T-helper 2 cell treated with Interferon-gamma antibody and Interleukin-4, amounts not matched to agents 100 ng/mL and 5 ng/mL, for 36 hours (primary cell): ENCODE measurements around the gene HTR5A. TPM values are rescaled to one million over a fixed set of nuclear protein-coding genes. Genes with fewer than 3 reads are reported as not detected.
"Not testable (repeated sequence)": the region's sequence is repeated elsewhere in the genome, so short reads cannot be mapped to it uniquely, and the experiment has no call there.

ENCODE experiments used
- intact Hi-C: fragments of 100-400 bp; cut with micrococcal nuclease; formaldehyde crosslinking; loops from one replicate; pipeline ENCODE4 v1.15.1; 2023
- total RNA-seq: library from RNA; stranded (reverse); gene quantifications from 2 replicates; pipeline ENCODE4 v1.2.3, GENCODE V29; 2022

Gene HTR5A
- not detected in 2 replicates for total RNA-seq

- intact Hi-C loops: loop anchor here (1.0 to 5.0 kb wide), 6 partner anchors 15 to 275 kb away; partner anchors contain the start of gene PAXIP1
These were observed at the start of gene HTR5A for GRCh38 chr7:155069992-155070751. Gene HTR5A (plus strand): TSS chr7:155070324. CDS start chr7:155070900, 576 bp downstream.

GRCh38 chr7:155020996-155021395, 49.1 kb upstream of the HTR5A start:
- intact Hi-C loops: no loop called here

GRCh38 chr7:155021699-155022145, 48.4 kb upstream of the HTR5A start:
- intact Hi-C loops: no loop called here

GRCh38 chr7:155027879-155028278, 42.2 kb upstream of the HTR5A start:
- intact Hi-C loops: no loop called here

DNA sequence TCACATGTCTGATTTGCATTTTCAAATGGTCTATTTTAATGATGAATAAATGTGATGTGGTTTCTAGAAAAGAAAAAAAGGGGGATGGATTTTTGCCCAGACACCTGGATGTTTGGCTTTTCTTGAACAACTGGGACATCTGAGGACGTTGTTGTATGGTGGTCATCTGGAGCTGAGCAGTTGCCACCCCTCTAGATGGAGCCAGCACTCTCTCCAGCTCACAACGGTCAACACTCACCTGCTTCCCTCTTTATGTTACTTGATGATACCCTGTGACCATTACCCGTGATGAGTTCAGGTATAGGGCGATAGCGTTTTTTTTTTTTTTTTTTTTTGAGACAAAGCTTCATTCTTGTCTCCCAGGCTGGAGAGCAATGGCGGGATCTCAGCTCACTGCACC, 37.1 kb upstream of the HTR5A start:
- intact Hi-C loops: no loop called here

DNA sequence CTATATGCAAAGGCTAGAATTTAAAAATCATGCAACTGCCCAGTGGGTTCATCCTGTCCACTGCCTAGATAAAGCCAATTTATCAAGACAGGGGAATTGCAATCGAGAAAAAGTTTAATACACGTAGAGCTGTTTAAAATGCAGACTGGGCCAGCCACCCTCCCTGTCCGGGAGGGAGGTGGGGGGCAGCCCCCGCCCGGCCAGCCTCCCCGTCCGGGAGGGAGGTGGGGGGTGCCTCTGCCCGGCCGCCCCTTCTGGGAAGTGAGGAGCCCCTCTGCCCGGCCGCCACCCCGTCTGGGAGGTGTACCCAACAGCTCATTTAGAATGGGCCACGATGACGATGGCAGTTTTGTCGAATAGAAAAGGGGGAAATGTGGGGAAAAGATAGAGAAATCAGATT, 35.6 kb upstream of the HTR5A start:
- intact Hi-C loops: not testable (repeated sequence)

DNA sequence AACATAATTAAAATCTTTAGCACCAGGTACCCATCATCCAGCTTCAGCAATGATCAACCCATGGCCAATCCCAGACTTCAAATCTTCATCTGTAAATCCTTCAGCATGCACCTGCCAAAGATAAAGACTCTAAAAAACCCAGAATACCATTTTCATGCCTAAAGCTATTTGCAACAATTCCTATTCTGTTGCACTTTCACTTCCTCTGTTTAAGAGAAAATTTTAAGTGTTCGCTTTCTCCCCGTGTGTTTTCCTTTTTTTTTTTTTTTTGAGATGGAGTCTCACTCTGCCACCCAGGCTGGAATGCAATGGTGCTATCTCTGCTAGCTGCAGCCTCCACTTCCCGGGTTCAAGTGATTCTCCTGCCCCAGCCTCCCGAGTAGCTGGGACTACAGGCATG, 31.8 kb upstream of the HTR5A start:
- intact Hi-C loops: no loop called here

DNA sequence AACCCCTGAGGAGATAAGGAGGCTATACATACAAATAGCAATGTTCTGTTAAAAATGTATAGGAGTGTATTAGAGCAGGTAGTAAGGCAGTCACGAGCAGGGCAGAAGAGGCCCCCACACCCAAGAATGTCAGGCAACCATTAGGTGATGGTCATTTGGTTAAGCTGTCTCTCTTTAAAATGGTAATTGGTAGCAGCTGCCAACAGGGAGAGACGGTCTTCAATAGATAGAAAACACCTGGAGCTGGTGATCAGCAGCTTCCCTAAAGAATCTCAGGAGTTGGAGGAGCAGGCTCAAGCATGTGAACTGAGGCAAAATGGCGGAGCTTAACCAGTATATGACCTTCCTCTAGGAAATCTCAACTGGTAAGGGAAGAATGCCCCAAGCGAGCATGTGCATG, 26.4 kb upstream of the HTR5A start:
- intact Hi-C loops: no loop called here

GRCh38 chr7:155048006-155048405, 22.1 kb upstream of the HTR5A start:
- intact Hi-C loops: no loop called here

DNA sequence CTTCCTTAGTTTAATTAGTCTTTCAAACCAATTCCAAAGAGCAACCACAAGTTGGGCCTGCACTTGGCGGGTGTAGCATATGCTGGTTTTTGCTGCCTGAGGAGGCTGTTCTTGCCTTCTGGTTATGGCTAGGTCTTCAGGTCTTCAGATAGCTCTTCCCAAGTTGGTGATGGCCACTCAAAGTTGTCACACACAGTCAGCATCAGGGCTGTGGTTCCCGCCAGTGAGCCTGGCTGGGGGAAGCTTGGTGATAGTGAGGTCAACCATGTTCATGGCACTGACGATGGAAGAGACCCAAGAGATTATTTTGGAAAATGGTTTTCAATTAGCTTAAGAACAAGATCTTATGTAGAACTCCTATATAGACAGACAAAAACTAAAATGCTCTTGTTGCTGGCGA, 18.8 kb upstream of the HTR5A start:
- intact Hi-C loops: no loop called here

DNA sequence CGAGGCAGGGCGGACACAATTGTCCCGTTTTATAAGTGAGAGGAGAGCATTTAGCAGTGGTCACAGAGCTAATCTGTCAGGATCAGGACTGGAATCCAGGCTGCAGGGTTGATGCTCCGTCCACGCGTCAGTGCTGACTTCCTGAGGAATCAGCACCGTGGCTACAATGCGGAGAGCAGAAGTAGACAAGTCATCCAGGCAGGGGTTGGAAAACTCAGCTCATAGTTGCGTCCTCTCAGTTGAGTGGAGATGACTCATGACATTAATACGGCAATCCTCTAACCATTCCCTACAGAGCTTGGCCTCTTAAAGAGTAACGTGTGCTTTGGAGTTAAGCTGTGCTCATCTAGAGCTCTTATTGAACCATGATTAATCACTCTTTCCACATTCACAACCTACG, 17.1 kb upstream of the HTR5A start:
- intact Hi-C loops: no loop called here

- intact Hi-C loops: no loop called here
These were observed 15.4 kb upstream of the HTR5A start for GRCh38 chr7:155054761-155055160.

GRCh38 chr7:155057076-155057475, 13.0 kb upstream of the HTR5A start:
- intact Hi-C loops: no loop called here

GRCh38 chr7:155058896-155059295, 11.2 kb upstream of the HTR5A start:
- intact Hi-C loops: no loop called here

DNA sequence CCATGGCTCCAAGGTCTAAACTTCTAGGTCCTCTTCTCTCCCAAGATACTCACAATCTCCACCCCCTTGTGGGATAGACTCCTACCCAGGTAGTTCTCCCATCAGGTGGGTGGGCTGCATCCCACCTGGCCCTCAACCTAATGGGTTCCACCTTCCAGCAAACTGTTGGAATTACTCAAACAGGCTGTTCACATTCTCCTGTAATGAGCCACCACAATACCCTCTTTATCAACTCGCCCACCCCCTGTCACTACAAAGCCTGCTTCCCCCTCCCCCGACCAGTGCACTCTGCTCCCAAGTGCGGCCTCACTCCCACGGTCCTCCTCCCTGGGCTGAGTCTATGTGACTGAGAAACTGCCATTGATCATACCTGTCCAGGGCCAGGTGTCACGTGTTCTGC, 10.4 kb upstream of the HTR5A start:
- intact Hi-C loops: no loop called here

DNA sequence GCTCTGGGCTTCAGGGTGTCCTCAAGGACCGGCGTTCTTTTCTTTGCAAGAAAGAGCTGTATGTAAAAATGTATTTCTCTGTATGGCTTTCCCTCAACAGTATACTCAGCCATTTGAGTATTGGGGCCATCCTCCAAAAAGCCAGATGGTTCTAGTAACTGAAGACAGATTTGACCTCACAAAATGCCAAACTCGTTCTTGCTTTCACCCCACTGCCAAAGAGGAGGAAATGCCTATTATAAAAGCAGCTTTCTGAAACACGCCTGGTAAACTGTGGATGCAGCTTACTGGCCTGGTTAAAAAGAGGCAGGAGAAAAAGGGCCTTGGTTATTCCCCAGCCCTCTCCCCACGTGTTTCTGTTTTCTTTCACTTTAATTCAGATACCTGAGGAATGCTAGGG, 7.7 kb upstream of the HTR5A start:
- intact Hi-C loops: no loop called here

- intact Hi-C loops: no loop called here
These were observed 5.9 kb upstream of the HTR5A start for GRCh38 chr7:155064186-155064585.

DNA sequence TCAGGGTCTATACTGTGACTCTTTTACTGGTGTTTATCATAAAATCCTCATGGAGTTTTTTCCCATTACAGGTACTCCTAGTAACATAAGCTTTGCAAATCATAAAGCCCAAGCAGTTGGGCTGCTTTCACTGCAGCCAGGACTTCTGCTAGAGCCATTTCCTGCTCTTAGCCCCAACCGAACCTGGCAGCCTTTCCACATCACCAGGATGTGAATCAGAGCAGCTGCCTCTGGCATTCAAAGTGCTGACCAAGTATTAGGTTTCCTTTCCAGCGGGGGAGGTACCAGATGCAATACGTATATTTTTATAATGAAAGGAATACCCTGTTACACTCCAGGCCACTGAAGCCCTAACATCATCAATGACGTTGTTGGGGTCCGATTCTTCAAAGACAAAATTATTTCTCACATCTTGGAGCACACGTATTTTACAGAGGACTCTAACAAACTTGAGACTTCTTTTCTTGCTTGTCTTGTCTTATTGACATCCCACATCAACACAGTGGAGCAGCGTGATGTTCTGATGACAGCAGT, 3.6 kb upstream of the HTR5A start:
- intact Hi-C loops: no loop called here

- intact Hi-C loops: loop anchor here (2.0 to 5.0 kb wide), 3 partner anchors 14 to 136 kb away; partner anchors contain the start of gene PAXIP1
These were observed 1.1 kb downstream of the HTR5A start for GRCh38 chr7:155071121-155071651.

GRCh38 chr7:155071916-155072571, 1.9 kb downstream of the HTR5A start:
- intact Hi-C loops: loop anchor here (2.0 to 5.0 kb wide), 3 partner anchors 13 to 135 kb away; partner anchors contain the start of gene PAXIP1

DNA sequence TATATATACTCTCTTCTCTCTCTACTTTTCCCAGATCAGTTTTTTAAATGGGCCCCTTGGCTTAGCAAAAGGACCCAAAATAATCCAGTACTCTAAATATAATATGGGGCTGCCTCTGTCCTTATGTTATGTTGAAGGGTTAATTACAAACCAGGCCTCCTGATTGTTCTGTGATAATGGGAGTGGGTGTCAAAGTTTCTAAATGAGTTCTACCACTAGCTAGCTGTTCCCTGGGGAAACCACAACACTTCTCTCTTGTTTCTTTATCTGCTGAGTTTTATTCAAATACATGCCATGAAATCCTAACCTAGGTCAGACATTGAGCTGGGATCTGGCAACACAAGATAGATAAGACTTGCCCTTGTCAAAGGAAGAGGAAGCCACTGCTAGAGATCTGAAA, 3.8 kb downstream of the HTR5A start:
- intact Hi-C loops: loop anchor here (5.0 kb wide), 1 partner anchor 133 kb away; no protein-coding TSS in a partner anchor

DNA sequence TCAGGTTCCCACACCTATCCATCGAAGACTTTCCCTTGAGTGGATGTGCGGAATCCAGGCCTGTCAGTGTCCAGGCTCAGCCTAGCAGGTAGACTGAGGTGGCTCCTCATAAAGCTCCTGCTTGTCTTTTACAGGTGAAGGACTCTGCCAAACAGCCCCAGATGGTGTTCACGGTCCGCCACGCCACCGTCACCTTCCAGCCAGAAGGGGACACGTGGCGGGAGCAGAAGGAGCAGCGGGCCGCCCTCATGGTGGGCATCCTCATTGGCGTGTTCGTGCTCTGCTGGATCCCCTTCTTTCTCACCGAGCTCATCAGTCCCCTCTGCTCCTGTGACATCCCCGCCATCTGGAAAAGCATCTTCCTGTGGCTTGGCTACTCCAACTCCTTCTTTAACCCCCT, 13.9 kb downstream of the HTR5A start:
- intact Hi-C loops: loop anchor here (2.0 kb wide), 1 partner anchor 13 kb away; the partner anchor contains the start of gene HTR5A
